ENCODE data around the gene HSD11B1.

DNA sequence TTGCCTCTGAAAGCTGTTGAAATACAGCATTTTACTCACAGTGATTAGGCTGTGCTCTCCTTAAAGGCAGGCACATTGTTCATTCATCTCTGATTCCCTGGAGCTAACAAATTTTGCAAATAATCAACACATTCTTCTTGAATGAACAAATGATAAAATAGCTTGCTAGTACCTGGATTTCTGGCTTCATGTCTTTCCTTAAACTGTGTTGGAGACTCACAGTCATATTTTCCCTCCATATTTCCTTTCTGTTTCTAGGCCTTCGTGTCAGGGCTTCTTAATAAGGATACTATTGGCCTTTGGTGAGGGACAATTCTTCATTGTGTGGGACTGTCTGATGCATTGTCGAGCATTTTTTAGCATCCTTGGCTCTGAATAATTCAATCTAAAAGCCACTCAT, 9.7 kb downstream of the HSD11B1 start:
- TF ChIP-seq POLR2A (IDR thresholded peaks at IDR 0.05): no peak
- TF ChIP-seq, protein P1, sequence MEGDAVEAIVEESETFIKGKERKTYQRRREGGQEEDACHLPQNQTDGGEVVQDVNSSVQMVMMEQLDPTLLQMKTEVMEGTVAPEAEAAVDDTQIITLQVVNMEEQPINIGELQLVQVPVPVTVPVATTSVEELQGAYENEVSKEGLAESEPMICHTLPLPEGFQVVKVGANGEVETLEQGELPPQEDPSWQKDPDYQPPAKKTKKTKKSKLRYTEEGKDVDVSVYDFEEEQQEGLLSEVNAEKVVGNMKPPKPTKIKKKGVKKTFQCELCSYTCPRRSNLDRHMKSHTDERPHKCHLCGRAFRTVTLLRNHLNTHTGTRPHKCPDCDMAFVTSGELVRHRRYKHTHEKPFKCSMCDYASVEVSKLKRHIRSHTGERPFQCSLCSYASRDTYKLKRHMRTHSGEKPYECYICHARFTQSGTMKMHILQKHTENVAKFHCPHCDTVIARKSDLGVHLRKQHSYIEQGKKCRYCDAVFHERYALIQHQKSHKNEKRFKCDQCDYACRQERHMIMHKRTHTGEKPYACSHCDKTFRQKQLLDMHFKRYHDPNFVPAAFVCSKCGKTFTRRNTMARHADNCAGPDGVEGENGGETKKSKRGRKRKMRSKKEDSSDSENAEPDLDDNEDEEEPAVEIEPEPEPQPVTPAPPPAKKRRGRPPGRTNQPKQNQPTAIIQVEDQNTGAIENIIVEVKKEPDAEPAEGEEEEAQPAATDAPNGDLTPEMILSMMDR (IDR thresholded peaks at IDR 0.05): no peak
